ENCODE data around the gene TMEM167A.

GRCh38 chr5:83076742-83077661 is at the start of gene TMEM167A, which contains the start of gene XRCC4:
- TF ChIP-seq EZH2 (IDR thresholded peaks at IDR 0.05; ENCODE audit: borderline replicate concordance, insufficient read depth, low read depth, low read length, poor library complexity, severe bottlenecking): no peak
- no peak for TF ChIP-seq CTCF (IDR thresholded peaks at IDR 0.05)
